Smooth muscle cell (in vitro differentiated cells): Measurements from ENCODE around the gene CSKMT. TPM values are rescaled to one million over a fixed set of nuclear protein-coding genes. Genes with fewer than 3 reads are reported as not detected.

Experiments used
- DNase-seq: peaks from one replicate; lab custom pipeline; 2025; ENCODE audit not compliant: unreplicated experiment; lab: John Stamatoyannopoulos, UW
- H2AFZ ChIP-seq: fragments of 200-600 bp; sonication (generic); 2 replicates; pipeline ENCODE4 v1.6.0; 2016; ENCODE audit warnings: antibody characterized with exemption, low read depth, mild to moderate bottlenecking
- H3F3A ChIP-seq: fragments of 200-600 bp; sonication (generic); 2 replicates; pipeline ENCODE4 v1.6.0; 2017; ENCODE audit warnings: antibody characterized with exemption, low read depth
- H3K27ac ChIP-seq: fragments of 200-600 bp; sonication (generic); 2 replicates; pipeline ENCODE4 v1.5.1; 2016; ENCODE audit warnings: low read depth, mild to moderate bottlenecking
- H3K27me3 ChIP-seq: fragments of 200-600 bp; sonication (generic); 2 replicates; pipeline ENCODE4 v1.6.1; 2016; ENCODE audit warnings: low read depth, mild to moderate bottlenecking
- H3K36me3 ChIP-seq: fragments of 200-600 bp; sonication (generic); 2 replicates; pipeline ENCODE4 v1.5.1; 2016; ENCODE audit warnings: low read depth
- H3K4me1 ChIP-seq: fragments of 200-600 bp; sonication (generic); 2 replicates; pipeline ENCODE4 v1.5.1; 2016; ENCODE audit warnings: low read depth
- H3K4me2 ChIP-seq: fragments of 200-600 bp; sonication (generic); 2 replicates; pipeline ENCODE4 v1.6.0; 2016; ENCODE audit warnings: mild to moderate bottlenecking
- H3K4me3 ChIP-seq: fragments of 200-600 bp; sonication (generic); 2 replicates; pipeline ENCODE4 v1.5.1; 2016; ENCODE audit warnings: mild to moderate bottlenecking
- H3K79me2 ChIP-seq: fragments of 200-600 bp; sonication (generic); 2 replicates; pipeline ENCODE4 v1.6.0; 2016; ENCODE audit warnings: low read depth, mild to moderate bottlenecking
- H3K9ac ChIP-seq: fragments of 200-600 bp; sonication (generic); 2 replicates; pipeline ENCODE4 v1.6.0; 2016; ENCODE audit warnings: low read depth
- H3K9me3 ChIP-seq: fragments of 200-600 bp; sonication (generic); replicated peaks from 2 replicates; pipeline ENCODE4 v1.5.1; 2016; ENCODE audit warnings: low read depth
- H4K20me1 ChIP-seq: fragments of 200-600 bp; sonication (generic); 2 replicates; pipeline ENCODE4 v1.6.0; 2016; ENCODE audit warnings: low read depth
- WGBS: methylation state at CpG from one replicate; pipeline ENCODE4 v1.1.7; 2016; ENCODE audit warnings: low lambda C conversion rate; 5-methylcytosine and 5-hydroxymethylcytosine counted together
- polyA plus RNA-seq: library from polyadenylated mRNA; unstranded; fragments of >200 nt; fragmentation: Nextera tagmentation; extraction: Ambion mirVana; gene quantifications from 2 replicates; pipeline ENCODE4 v1.2.1, GENCODE V29; 2016
- small RNA-seq: library from RNA; depleted of rRNA; stranded (forward); fragments of <200 nt; gene quantifications from one replicate; pipeline ENCODE3, GENCODE V24; 2014
- total RNA-seq: library from RNA; depleted of rRNA; stranded (reverse); fragments of >200 nt; gene quantifications from 2 replicates; pipeline ENCODE4 v1.2.3, GENCODE V29; 2014
- TF ChIP-seq, protein P1 (sequence below): fragments of 200-600 bp; sonication (generic); IDR thresholded peaks from 2 replicates; pipeline ENCODE4 v1.5.1; 2017; ENCODE audit warnings: borderline replicate concordance, mild to moderate bottlenecking, antibody characterized with exemption; ENCODE audit not compliant: insufficient read depth, poor library complexity, severe bottlenecking

CSKMT gene
- total and polyA plus RNA-seq, 2 experiments from 2014 or later: 1.4 to 4.9 TPM

DNA sequence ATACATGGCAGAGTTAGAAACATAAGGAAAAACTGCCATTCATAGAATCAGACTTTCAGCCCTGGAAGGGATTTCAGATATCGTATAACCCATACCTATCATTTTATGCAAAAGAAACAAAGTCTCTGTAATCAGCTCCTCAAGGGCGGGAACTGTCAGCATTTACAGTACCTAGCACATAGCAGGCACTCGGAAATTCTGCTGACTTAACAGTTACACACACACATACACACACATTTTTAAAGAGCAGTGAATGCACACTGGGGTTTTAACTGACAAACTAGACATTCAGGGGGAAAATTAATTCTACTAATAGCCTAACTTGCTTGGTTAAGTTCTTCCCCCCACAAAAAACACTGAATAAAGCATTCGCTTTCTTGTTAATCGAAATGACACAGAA, 51.1 kb downstream of the CSKMT start:
- Histone ChIP-seq H2AFZ (no peak overlapping the region), H3K4me2 (no peak overlapping the region), H3K4me3 (no peak overlapping the region), H3F3A (peaks cover 44% of the 10 kb centered on the region), H3K27ac (no peak overlapping the region), H3K36me3 (peaks cover 15% of the 10 kb centered on the region), H3K9ac (no peak overlapping the region), H3K79me2 (peaks cover 44% of the 10 kb centered on the region), H4K20me1 (peaks cover under 1% of the 10 kb centered on the region), H3K27me3 (no peaks in the 10 kb centered on the region), H3K9me3 (no peaks in the 10 kb centered on the region), H3K4me1 (no peaks in the 10 kb centered on the region)
- WGBS: 94% methylated on average over 5 of the region's 5 CpGs
- DNase-seq: no peak
- TF ChIP-seq, protein P1, sequence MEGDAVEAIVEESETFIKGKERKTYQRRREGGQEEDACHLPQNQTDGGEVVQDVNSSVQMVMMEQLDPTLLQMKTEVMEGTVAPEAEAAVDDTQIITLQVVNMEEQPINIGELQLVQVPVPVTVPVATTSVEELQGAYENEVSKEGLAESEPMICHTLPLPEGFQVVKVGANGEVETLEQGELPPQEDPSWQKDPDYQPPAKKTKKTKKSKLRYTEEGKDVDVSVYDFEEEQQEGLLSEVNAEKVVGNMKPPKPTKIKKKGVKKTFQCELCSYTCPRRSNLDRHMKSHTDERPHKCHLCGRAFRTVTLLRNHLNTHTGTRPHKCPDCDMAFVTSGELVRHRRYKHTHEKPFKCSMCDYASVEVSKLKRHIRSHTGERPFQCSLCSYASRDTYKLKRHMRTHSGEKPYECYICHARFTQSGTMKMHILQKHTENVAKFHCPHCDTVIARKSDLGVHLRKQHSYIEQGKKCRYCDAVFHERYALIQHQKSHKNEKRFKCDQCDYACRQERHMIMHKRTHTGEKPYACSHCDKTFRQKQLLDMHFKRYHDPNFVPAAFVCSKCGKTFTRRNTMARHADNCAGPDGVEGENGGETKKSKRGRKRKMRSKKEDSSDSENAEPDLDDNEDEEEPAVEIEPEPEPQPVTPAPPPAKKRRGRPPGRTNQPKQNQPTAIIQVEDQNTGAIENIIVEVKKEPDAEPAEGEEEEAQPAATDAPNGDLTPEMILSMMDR: no peak

DNA sequence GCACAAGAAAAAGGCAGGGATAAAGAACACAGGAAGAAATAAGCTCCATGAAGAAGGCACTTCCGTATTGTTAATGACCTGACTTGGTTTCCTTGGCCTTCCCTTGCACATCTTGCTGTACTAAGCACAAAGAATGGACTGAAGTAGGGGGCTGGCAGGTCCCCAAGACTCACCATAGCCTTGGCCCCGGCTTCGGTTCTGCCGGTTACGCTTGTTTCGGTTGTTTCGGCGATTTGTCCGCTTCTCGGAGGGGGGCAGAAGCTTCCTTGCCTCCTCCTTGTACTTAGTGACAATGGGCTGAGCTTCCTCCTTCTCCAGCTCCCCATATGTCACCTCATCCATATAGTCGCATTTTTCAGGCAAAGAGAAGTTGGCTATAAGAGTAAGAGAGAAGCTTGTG, 51.7 kb downstream of the CSKMT start:
- peaks cover 50% of the 10 kb centered on the region for H3K79me2 ChIP-seq
- no peaks in the 10 kb centered on the region for H3K9me3 ChIP-seq
- H3K27me3 ChIP-seq: no peaks in the 10 kb centered on the region
- peaks cover 19% of the 10 kb centered on the region for H3K36me3 ChIP-seq
- no peak overlapping the region for H2AFZ ChIP-seq
- H3K4me2 ChIP-seq: no peak overlapping the region
- WGBS: 96% methylated on average over 11 of the region's 11 CpGs
- peaks cover 6% of the 10 kb centered on the region for H4K20me1 ChIP-seq
- H3K4me3 ChIP-seq: no peak overlapping the region
- H3K9ac ChIP-seq: no peak overlapping the region
- TF ChIP-seq, protein P1: no peak
- no peak for DNase-seq
- H3K27ac ChIP-seq: no peak overlapping the region
- H3F3A ChIP-seq: peaks cover 44% of the 10 kb centered on the region
- no peaks in the 10 kb centered on the region for H3K4me1 ChIP-seq

Small RNA genes lying within 50 kb of the gene (small RNA-seq; reads per million reads assigned to genes)
- not detected for gene SNORA57

Other genes starting within 250 kb of the CSKMT start
- not detected in 2 replicates for gene SCGB1A1, start 246.3 kb upstream of the CSKMT start, total RNA-seq
- not detected in 2 replicates for gene SCGB1A1, start 246.3 kb upstream of the CSKMT start, polyA plus RNA-seq
- 229 and 240 TPM in 2 replicates for gene AHNAK, start 118.5 kb upstream of the CSKMT start, total RNA-seq
- 27.2 and 58.8 TPM in 2 replicates for gene AHNAK, start 118.5 kb upstream of the CSKMT start, polyA plus RNA-seq
- 773 and 864 TPM in 2 replicates for gene EEF1G, start 91.4 kb upstream of the CSKMT start, total RNA-seq
- gene EEF1G, start 91.4 kb upstream of the CSKMT start, polyA plus RNA-seq: 433 and 463 TPM in 2 replicates
- gene TUT1, start 73.8 kb upstream of the CSKMT start, total RNA-seq: 3.0 and 5.5 TPM in 2 replicates
- 15.9 and 18.6 TPM in 2 replicates for gene TUT1, start 73.8 kb upstream of the CSKMT start, polyA plus RNA-seq
- 57.0 and 65.9 TPM in 2 replicates for gene MTA2, start 63.4 kb upstream of the CSKMT start, total RNA-seq
- gene MTA2, start 63.4 kb upstream of the CSKMT start, polyA plus RNA-seq: 20.5 and 22.7 TPM in 2 replicates
- 20.6 and 35.0 TPM in 2 replicates for gene EML3, start 52.5 kb upstream of the CSKMT start, total RNA-seq
- 36.8 and 47.2 TPM in 2 replicates for gene EML3, start 52.5 kb upstream of the CSKMT start, polyA plus RNA-seq
- gene ROM1, start 52.1 kb upstream of the CSKMT start, total RNA-seq: 0.63 and 4.0 TPM in 2 replicates
- gene ROM1, start 52.1 kb upstream of the CSKMT start, polyA plus RNA-seq: 0.91 and 1.4 TPM in 2 replicates
- gene B3GAT3, start 43.3 kb upstream of the CSKMT start, total RNA-seq: 19.3 and 20.0 TPM in 2 replicates
- 66.9 and 73.8 TPM in 2 replicates for gene B3GAT3, start 43.3 kb upstream of the CSKMT start, polyA plus RNA-seq
- gene GANAB, start 18.7 kb upstream of the CSKMT start, total RNA-seq: 176 and 186 TPM in 2 replicates
- 194 and 225 TPM in 2 replicates for gene GANAB, start 18.7 kb upstream of the CSKMT start, polyA plus RNA-seq
- 7.3 and 8.2 TPM in 2 replicates for gene INTS5, start 12.0 kb upstream of the CSKMT start, total RNA-seq
- gene INTS5, start 12.0 kb upstream of the CSKMT start, polyA plus RNA-seq: 11.9 and 13.2 TPM in 2 replicates
- 54.4 and 68.4 TPM in 2 replicates for gene C11orf98, start 102 bp upstream of the CSKMT start, total RNA-seq
- 101 and 114 TPM in 2 replicates for gene C11orf98, start 102 bp upstream of the CSKMT start, polyA plus RNA-seq
- gene UQCC3, start 6.4 kb downstream of the CSKMT start, total RNA-seq: 5.5 and 7.7 TPM in 2 replicates
- gene UQCC3, start 6.4 kb downstream of the CSKMT start, polyA plus RNA-seq: 14.4 and 16.7 TPM in 2 replicates
- gene LBHD1, start 7.0 kb downstream of the CSKMT start, total RNA-seq: 1.5 and 5.6 TPM in 2 replicates
- gene LBHD1, start 7.0 kb downstream of the CSKMT start, polyA plus RNA-seq: 3.9 and 7.7 TPM in 2 replicates
- 52.2 and 58.1 TPM in 2 replicates for gene UBXN1, start 13.8 kb downstream of the CSKMT start, total RNA-seq
- gene UBXN1, start 13.8 kb downstream of the CSKMT start, polyA plus RNA-seq: 73.5 and 78.4 TPM in 2 replicates
- gene LRRN4CL, start 24.2 kb downstream of the CSKMT start, total RNA-seq: 0.76 and 1.3 TPM in 2 replicates
- not detected in 2 replicates for gene LRRN4CL, start 24.2 kb downstream of the CSKMT start, polyA plus RNA-seq
- gene BSCL2, start 42.1 kb downstream of the CSKMT start, total RNA-seq: 76.4 and 79.7 TPM in 2 replicates
- 115 and 123 TPM in 2 replicates for gene BSCL2, start 42.1 kb downstream of the CSKMT start, polyA plus RNA-seq
- 0.18 TPM in 1 of 2 replicates, not detected in the other for gene GNG3, start 42.4 kb downstream of the CSKMT start, total RNA-seq
- gene GNG3, start 42.4 kb downstream of the CSKMT start, polyA plus RNA-seq: 0.18 and 1.2 TPM in 2 replicates
- gene HNRNPUL2, start 62.1 kb downstream of the CSKMT start, total RNA-seq: 14.3 and 19.4 TPM in 2 replicates
- 3.6 and 4.5 TPM in 2 replicates for gene HNRNPUL2, start 62.1 kb downstream of the CSKMT start, polyA plus RNA-seq
- 20.1 and 53.0 TPM in 2 replicates for gene TTC9C, start 63.2 kb downstream of the CSKMT start, total RNA-seq
- gene TTC9C, start 63.2 kb downstream of the CSKMT start, polyA plus RNA-seq: 46.9 and 49.3 TPM in 2 replicates
- 3.3 TPM in 2 replicates for gene ZBTB3, start 88.8 kb downstream of the CSKMT start, total RNA-seq
- gene ZBTB3, start 88.8 kb downstream of the CSKMT start, polyA plus RNA-seq: 2.9 and 3.6 TPM in 2 replicates
- 147 and 197 TPM in 2 replicates for gene POLR2G, start 96.3 kb downstream of the CSKMT start, total RNA-seq
- 192 and 220 TPM in 2 replicates for gene POLR2G, start 96.3 kb downstream of the CSKMT start, polyA plus RNA-seq
- gene TAF6L, start 106.1 kb downstream of the CSKMT start, total RNA-seq: 10.5 and 11.9 TPM in 2 replicates
- 18.6 and 27.2 TPM in 2 replicates for gene TAF6L, start 106.1 kb downstream of the CSKMT start, polyA plus RNA-seq
- gene TMEM179B, start 122.1 kb downstream of the CSKMT start, total RNA-seq: 96.0 and 103 TPM in 2 replicates
- 113 and 125 TPM in 2 replicates for gene TMEM179B, start 122.1 kb downstream of the CSKMT start, polyA plus RNA-seq
- 43.2 and 47.8 TPM in 2 replicates for gene TMEM223, start 126.7 kb downstream of the CSKMT start, total RNA-seq
- gene TMEM223, start 126.7 kb downstream of the CSKMT start, polyA plus RNA-seq: 40.8 and 46.8 TPM in 2 replicates
- 33.4 and 35.4 TPM in 2 replicates for gene NXF1, start 140.1 kb downstream of the CSKMT start, total RNA-seq
- gene NXF1, start 140.1 kb downstream of the CSKMT start, polyA plus RNA-seq: 46.5 and 78.8 TPM in 2 replicates
- gene STX5, start 166.7 kb downstream of the CSKMT start, total RNA-seq: 44.6 and 52.6 TPM in 2 replicates
- 67.9 and 69.0 TPM in 2 replicates for gene STX5, start 166.7 kb downstream of the CSKMT start, polyA plus RNA-seq
- not detected in 2 replicates for gene TEX54, start 167.5 kb downstream of the CSKMT start, total RNA-seq
- 1.4 and 3.1 TPM in 2 replicates for gene TEX54, start 167.5 kb downstream of the CSKMT start, polyA plus RNA-seq
- 19.3 and 36.6 TPM in 2 replicates for gene WDR74, start 174.3 kb downstream of the CSKMT start, total RNA-seq
- 41.3 and 46.1 TPM in 2 replicates for gene WDR74, start 174.3 kb downstream of the CSKMT start, polyA plus RNA-seq
- gene SLC3A2, start 215.6 kb downstream of the CSKMT start, total RNA-seq: 181 and 248 TPM in 2 replicates
- gene SLC3A2, start 215.6 kb downstream of the CSKMT start, polyA plus RNA-seq: 179 and 291 TPM in 2 replicates